ENCODE measurements around the gene C9. TPM values are rescaled to one million over a fixed set of nuclear protein-coding genes. Genes with fewer than 3 reads are reported as not detected.
"Not testable (repeated sequence)": the region's sequence is repeated elsewhere in the genome, so short reads cannot be mapped to it uniquely, and the experiment has no call there.

Gene C9
- total and polyA plus RNA-seq, 2 of the 4 experiments (the other 2 are of a cell fraction) = not detected

GRCh38 chr5:39402140-39402539 is 37.8 kb upstream of the C9 start:
- H3K4ac ChIP-seq (ENCODE audit: low read depth, low read length); in situ Hi-C loops (cut with MboI; ENCODE audit: low sequenced_read_pairs); H2BK20ac ChIP-seq (ENCODE audit: low read depth, low read length); H3K9ac ChIP-seq (ENCODE audit: low read depth, low read length); H2BK120ac ChIP-seq (ENCODE audit: low read depth, low read length); H2AK9ac ChIP-seq (replicated peaks; ENCODE audit: low read depth, low read length, poor library complexity); dilution Hi-C loops (cut with HindIII; ENCODE audit: low sequenced_read_pairs, unreplicated experiment); H2BK15ac ChIP-seq (ENCODE audit: low read depth, low read length); H3K4me3 ChIP-seq (ENCODE audit: insufficient read depth, low read depth, low read length); H2AFZ ChIP-seq (replicated peaks; ENCODE audit: low read length, poor library complexity); H3K4me2 ChIP-seq (ENCODE audit: low read depth, low read length); H3K27ac ChIP-seq (ENCODE audit: insufficient read depth, low read length); H3K14ac ChIP-seq (replicated peaks; ENCODE audit: low read depth, low read length); H3K27me3 ChIP-seq (ENCODE audit: control insufficient read depth, insufficient read depth, low read length); H3K23ac ChIP-seq (ENCODE audit: low read depth, low read length); ATAC-seq (ENCODE audit: low read depth); BruUV-seq (replicated peaks); H3K9me3 ChIP-seq (ENCODE audit: control insufficient read depth, insufficient read depth, low read length); H4K8ac ChIP-seq (ENCODE audit: low read depth in 2 of 2, low read length in 2 of 2); intact Hi-C loops (cut with micrococcal nuclease); H2AK5ac ChIP-seq (ENCODE audit: low read depth, low read length); H3K9me1 ChIP-seq (ENCODE audit: insufficient read depth, low read length); DNase-seq; H3K56ac ChIP-seq (ENCODE audit: extremely low read depth, insufficient read depth, low read length); H4K91ac ChIP-seq (ENCODE audit: insufficient read depth, low read depth, low read length): not testable (repeated sequence)
- TF ChIP-seq CEBPB (IDR thresholded peaks at IDR 0.05; ENCODE audit: low read depth, low read length) = 0 out of 2 replicates have a peak, but pooled peaks have one; percentile 9
- ChIA-PET POLR2A (ENCODE audit: unreplicated experiment) (interaction anchor here (0.7 kb wide), 1 partner anchor 61 kb away, joined by 3 read pairs; no protein-coding TSS in a partner anchor), CTCF (interaction anchor here (1.0 kb wide), 1 partner anchor 23 kb away, joined by 3 read pairs; no protein-coding TSS in a partner anchor)
- peak overlapping the region; percentile 38; the same call in 1 of the 2 replicates for H4K5ac ChIP-seq (ENCODE audit: low read depth, low read length)
- peaks cover 22% of the 10 kb centered on the region for H3K4me1 ChIP-seq (ENCODE audit: control insufficient read depth, insufficient read depth, low read length)
- H2BK5ac ChIP-seq (ENCODE audit: low read depth, low read length, poor library complexity, severe bottlenecking) = peak overlapping the region; percentile 22
- H4K20me1 ChIP-seq (ENCODE audit: insufficient read depth, low read length) = peaks cover 24% of the 10 kb centered on the region; the same call in 1 of the 2 replicates
- peaks cover 14% of the 10 kb centered on the region for H3K36me3 ChIP-seq (ENCODE audit: control insufficient read depth, insufficient read depth, low read length)
- peaks cover 16 to 65% of the 10 kb centered on the region in 2 experiments for H3K79me1 ChIP-seq (ENCODE audit: low read depth in 1 of 2, low read length in 2 of 2)
- H3K18ac ChIP-seq (ENCODE audit: low read depth, low read length) = peak overlapping the region; percentile 46; the same call in 1 of the 2 replicates
